ENCODE data around the gene PEF1.

DNA sequence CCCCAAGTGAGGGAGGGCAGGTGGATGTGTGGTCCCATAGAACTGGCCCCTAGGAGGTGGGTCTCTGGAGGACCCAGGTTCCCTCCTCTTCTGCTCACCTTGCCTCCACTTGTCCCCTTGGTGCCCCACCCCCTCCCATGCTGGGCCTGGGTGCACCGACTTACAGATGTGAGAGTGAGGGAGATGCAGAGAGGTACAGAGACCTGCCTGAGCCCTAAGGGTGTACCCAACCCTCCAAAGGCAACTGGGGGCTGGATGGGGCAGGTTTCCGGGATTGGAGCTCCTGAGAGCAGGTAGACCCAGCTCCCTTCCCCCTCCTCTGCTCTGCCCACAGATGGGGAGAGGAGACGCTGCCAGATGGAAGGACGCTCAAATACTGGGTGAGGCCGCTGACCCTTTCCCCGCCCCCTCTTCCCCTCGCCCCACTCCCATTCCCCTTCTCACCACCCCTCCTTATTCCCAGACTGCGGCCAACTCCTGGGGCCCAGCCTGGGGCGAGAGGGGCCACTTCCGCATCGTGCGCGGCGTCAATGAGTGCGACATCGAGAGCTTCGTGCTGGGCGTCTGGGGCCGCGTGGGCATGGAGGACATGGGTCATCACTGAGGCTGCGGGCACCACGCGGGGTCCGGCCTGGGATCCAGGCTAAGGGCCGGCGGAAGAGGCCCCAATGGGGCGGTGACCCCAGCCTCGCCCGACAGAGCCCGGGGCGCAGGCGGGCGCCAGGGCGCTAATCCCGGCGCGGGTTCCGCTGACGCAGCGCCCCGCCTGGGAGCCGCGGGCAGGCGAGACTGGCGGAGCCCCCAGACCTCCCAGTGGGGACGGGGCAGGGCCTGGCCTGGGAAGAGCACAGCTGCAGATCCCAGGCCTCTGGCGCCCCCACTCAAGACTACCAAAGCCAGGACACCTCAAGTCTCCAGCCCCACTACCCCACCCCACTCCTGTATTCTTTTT is 58.0 kb downstream of the PEF1 start:
- TF ChIP-seq TCF12 (IDR thresholded peaks at IDR 0.05; ENCODE audit: low read depth, low read length) (no peak), SP1 (IDR thresholded peaks at IDR 0.05; ENCODE audit: low read depth, low read length) (no peak), SIN3A (conservative IDR thresholded peaks at IDR 0.05 in 1 of 2, IDR thresholded peaks at IDR 0.05 in 1 of 2; ENCODE audit: low read depth in 1 of 2, low read length in 2 of 2) (no peak)
- TF ChIP-seq, protein P1, sequence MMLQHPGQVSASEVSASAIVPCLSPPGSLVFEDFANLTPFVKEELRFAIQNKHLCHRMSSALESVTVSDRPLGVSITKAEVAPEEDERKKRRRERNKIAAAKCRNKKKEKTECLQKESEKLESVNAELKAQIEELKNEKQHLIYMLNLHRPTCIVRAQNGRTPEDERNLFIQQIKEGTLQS (IDR thresholded peaks at IDR 0.05; ENCODE audit: insufficient read depth, low read depth, low read length): no peak
